ENCODE data around the gene CGNL1.

GRCh38 chr15:57476533-57476975, 100.2 kb downstream of the CGNL1 start:
- TF ChIP-seq CTCF (conservative IDR thresholded peaks at IDR 0.05; ENCODE audit: low read length): no peak
- no peak for TF ChIP-seq EZH2phosphoT487 (IDR thresholded peaks at IDR 0.05; ENCODE audit: borderline replicate concordance)

Data from Loucy (cell line).